HG03064 (cell line): Measurements from ENCODE around the gene IL22RA2.
"Not testable (repeated sequence)": the region's sequence is repeated elsewhere in the genome, so short reads cannot be mapped to it uniquely, and the experiment has no call there.

ENCODE experiments used
- ATAC-seq: cut with Tn5 transposase; IDR thresholded peaks from one replicate; pipeline ENCODE4 v1.9.1; 2021; ENCODE audit warnings: low read depth; ENCODE audit not compliant: unreplicated experiment

The IL22RA2 gene

GRCh38 chr6:137126875-137127485, 46.5 kb downstream of the IL22RA2 start:
- no peak for ATAC-seq

DNA sequence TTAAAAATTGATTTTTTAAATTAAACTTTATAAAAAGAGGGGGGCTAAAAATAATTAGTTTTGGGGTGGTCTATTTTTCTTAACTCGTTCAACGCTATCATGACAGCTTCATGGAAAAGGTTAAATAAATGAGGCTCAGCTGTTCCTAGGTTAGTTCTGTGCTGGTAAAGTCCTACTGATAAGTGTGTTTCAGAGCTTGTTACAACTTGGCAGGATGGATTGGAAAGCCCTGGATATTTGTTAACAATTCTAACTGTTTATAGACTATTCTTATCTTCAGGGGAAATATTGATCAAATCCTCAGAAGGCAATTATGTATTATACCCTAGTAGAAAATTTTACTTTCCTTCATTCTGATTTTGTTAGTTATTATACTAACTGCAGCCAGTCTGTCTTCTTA, 50.4 kb downstream of the IL22RA2 start:
- no peak for ATAC-seq

GRCh38 chr6:137122612-137123011, 50.8 kb downstream of the IL22RA2 start:
- peak; percentile 57 for ATAC-seq

DNA sequence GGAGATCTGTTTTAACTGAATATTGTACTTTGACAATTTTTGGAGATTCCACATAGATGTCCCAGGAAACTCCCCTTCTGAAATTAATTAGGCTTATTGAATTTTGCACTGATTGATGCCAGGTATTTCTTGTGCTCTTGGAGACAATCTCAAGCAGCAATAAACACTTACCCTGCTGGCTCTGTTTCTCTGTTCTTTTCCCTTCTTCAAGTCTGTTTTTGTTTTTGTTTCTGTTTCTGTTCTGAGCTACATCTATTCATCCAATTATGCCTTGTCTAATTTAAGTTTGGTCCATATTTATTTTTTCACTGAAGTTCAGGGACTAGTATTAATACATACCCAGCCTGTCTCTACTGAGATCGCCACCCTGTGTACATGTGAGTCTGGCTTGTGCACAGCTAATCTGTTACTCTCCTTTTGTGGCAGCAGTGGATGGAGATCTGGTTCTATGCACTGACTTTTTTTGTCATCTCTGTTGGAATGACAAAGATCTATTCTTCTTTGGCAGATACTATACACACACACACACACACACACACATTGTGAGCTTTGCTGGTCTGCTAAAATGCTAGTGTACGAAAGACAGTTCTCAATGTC, 51.9 kb downstream of the IL22RA2 start:
- ATAC-seq, result no peak

GRCh38 chr6:137120748-137121147, 52.7 kb downstream of the IL22RA2 start:
- ATAC-seq, result no peak

DNA sequence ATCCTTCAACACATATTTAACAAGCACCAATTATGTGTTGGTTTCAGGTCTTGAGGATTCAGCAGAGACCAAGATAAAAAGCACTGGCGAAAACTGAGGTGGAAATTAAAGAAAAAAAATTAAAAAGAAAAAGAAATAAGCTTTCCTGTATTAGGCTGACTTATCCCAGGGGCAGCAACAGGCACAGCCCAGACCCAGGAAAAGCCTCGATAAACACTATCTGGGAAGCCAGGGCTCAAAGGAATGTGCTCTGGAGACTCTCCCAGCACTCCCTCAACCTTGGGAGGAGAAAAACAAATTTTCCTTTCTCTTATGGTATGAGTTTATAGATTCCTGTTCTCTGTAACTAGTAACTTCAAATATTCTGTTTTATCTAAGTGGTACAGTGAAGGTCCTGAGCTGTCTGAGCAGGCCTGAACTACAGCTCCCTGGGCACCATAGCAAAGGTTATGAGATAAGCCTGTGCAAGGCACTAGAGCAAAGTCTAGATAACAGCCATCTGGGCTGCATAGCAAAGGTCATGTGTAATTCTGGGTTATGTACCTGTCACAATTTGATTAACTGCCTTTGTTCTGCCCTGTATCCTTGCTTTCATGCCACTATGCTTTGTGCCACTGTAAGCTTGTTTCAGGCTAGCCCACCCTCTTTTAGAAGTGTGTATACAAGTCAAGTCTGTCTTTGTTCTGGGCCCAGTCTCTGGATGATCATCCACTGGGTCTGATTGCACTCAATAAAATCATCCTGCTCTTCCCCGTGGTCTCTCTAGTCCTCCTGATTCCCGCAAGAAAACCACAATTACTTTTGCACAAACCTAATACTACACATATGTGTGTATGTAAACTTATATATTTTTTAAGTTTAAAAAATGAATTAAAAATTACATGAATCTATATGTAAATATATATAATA, 54.0 kb downstream of the IL22RA2 start:
- ATAC-seq, result no peak

DNA sequence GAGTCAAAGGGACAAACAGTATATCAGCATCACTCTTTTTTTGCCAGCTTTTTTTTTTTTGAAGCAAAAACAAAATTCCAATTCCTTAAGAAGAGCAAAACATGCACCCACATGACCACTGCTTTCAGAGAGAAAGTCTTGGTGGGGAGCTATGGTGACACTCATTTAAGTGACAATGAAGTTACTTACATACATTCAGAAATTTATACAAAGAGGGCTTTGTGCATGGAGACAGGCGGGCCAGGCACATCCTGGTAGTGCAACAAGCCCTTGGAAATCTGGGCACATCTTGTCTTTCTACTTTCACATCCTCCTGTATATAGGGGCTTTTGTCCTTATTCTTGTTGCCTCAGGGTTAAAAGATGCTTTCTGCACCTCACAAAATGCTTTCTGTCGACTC, 55.9 kb downstream of the IL22RA2 start:
- no peak for ATAC-seq

- no peak for ATAC-seq
These were observed 56.6 kb downstream of the IL22RA2 start for GRCh38 chr6:137116807-137117206.

DNA sequence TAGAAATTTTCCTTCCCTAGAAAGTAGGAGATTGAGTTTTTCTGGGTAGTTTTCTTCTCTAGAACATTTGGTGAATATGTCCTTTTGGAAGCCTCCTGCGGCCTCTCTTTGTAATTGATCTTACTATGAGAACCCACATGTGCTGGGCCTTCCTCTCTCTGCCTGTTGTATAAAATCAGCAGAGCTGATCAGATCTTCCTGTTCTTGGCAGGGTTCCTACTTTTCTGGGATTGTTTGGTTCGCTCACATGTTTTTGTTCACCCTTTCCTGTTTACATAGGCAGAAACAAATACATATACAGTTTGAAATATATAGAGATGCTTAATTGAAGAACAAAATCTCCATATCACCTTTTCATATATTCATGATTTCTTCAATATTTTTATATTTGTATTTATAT, 57.8 kb downstream of the IL22RA2 start:
- ATAC-seq, result no peak

DNA sequence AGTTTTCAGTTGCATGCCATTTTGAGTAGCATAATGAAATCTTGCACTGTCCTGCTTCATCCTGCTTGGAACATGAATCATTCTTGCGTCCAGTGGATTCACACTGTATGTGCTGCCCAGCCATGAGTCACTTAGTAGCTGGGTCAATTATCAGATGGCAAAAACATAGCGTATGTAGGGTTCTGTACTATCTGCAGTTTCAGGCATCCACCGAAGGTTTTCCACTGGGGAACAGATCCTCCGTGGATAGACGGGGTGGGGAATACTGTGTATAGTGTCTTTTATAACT, 61.4 kb downstream of the IL22RA2 start:
- ATAC-seq, result no peak

GRCh38 chr6:137111296-137112066, 62.0 kb downstream of the IL22RA2 start:
- ATAC-seq, result no peak

DNA sequence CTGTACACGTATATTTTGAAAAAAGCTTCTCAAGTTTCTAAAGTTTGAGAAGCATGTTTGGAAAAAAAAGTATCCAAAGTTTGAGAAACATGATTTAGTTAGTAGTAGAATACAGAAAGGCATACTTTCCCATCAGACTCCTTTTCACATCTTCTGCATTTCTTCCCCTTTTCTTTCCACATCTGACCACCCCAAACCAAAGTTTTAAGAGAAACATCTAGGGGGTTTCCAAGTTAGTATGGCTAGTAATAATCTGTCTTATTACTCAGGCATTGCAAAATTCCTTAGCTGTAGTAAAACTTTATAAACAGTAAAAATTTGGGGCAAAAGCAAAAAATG, 65.7 kb downstream of the IL22RA2 start:
- no peak for ATAC-seq

GRCh38 chr6:137107047-137107766, 66.2 kb downstream of the IL22RA2 start:
- not testable (repeated sequence) for ATAC-seq

- no peak for ATAC-seq
These were observed 67.3 kb downstream of the IL22RA2 start for GRCh38 chr6:137106183-137106582.

DNA sequence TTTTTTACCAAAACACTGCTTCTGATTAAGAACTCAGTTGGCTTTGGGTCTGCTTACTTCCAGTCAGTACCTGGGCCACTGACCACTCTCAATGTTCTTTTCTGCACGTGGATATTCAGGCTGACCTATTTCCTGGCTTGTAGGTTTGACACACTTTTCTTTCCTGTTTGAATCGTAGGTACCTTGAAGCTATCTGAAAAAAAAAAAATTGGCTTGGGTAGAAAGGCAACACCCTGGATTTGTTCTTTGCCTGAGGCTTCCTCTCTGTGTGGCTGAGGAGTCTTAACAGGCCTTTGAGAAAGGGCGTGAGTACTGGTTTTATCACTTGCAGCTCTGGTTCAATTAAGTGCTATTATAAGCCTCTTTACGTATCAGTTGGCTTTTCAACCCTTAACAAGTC, 68.1 kb downstream of the IL22RA2 start:
- no peak for ATAC-seq

DNA sequence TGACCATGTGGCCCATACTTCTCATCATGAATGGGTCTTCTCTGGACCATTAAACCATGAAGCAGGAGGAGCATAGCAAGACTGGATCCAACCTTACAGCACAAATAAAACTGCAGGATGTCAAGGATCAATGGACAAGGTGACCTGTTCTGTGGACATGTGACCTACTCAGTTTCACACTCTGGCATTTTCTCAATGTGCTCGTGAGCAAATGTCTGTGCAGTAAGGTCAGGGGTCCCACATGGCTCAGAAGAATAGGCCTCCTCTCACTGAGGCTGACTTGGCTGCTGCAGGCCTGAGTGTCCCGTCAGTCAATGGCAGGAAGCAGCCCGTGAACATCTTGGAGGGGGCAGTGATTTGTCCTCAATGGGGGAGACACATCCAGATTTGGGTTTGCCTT, 68.5 kb downstream of the IL22RA2 start:
- no peak for ATAC-seq

GRCh38 chr6:137102851-137103492, 70.5 kb downstream of the IL22RA2 start:
- peak; percentile 83 for ATAC-seq

DNA sequence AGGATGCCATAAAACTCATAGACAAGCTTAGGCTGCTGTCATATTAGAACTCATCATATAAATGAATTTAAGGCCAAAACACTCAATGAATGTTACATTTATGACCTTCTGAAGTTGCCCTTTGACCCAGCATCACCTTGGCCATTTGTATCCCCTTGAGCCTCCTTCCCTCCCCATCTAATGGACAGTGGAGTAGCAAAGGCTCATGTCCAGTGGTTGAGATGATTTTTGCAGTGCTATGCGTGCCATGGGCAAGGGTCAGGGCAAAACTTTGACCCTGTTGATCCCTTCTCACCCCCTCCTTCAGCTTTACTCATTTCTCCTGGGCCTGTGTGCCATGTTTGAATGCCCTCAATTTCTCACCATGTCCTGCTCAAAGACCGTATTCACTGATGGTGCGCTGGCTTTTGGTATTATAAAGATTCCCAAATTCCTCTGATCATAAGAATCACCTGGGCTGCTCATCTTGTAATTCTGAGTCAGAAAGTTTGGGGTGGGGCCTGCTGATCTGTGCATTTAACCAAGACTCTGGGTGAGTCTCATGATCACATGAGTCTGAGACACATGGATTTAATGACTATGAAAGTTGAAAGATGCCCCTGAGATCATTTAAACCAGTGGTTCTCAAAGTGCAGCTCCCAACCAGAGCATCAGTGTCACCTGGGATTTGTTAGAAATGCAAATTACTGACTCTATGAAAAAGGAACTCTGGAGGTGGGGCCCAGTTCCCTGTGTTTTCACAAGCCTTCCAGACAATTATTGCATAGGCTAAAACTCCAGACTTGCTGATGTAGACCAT, 71.2 kb downstream of the IL22RA2 start:
- ATAC-seq, result peak; percentile 26

GRCh38 chr6:137099689-137100403, 73.6 kb downstream of the IL22RA2 start:
- ATAC-seq, result no peak
